ENCODE measurements around the gene PSMB7. TPM values are rescaled to one million over a fixed set of nuclear protein-coding genes. Genes with fewer than 3 reads are reported as not detected.

The PSMB7 gene
- total RNA-seq, 2 experiments from 2014 or later: 191 to 199 TPM

GRCh38 chr9:124345751-124346281, 69.4 kb downstream of the PSMB7 start:
- no peak for DNase-seq
- Mint-ChIP-seq H3K4me3 (no peak overlapping the region), H3K27me3 (no peaks in the 10 kb centered on the region), H3K27ac (no peak overlapping the region), H3K36me3 (peaks cover 5% of the 10 kb centered on the region), H3K4me1 (no peaks in the 10 kb centered on the region), H3K9me3 (no peaks in the 10 kb centered on the region)

DNA sequence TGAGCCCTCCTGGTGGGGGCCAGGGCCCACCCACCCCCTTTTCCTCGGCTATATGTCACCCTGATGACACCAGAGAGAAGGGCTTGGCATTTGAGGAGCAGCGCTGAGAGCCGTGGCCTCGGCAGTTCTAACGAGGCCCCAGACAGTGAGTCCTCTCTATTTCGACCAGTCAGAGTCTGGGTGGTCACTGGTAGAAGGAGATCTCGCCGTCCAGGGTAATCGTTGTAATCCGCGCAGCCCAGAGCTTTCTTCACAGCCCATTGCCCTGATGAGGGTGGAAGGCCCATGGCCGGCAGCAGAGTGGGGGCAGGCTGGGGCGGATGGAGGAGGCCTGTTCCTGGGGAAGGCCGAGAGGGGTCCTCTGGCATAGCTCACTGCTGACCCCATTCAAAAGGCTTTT, 70.2 kb downstream of the PSMB7 start:
- DNase-seq: no peak
- H3K36me3 Mint-ChIP-seq: peaks cover 5% of the 10 kb centered on the region
- no peak overlapping the region for H3K27ac Mint-ChIP-seq
- no peak overlapping the region for H3K4me3 Mint-ChIP-seq
- H3K27me3 Mint-ChIP-seq: no peaks in the 10 kb centered on the region
- H3K4me1 Mint-ChIP-seq: no peaks in the 10 kb centered on the region
- H3K9me3 Mint-ChIP-seq: no peaks in the 10 kb centered on the region

- H3K36me3 Mint-ChIP-seq: peaks cover 5% of the 10 kb centered on the region
- no peak overlapping the region for H3K4me3 Mint-ChIP-seq
- no peaks in the 10 kb centered on the region for H3K4me1 Mint-ChIP-seq
- H3K27ac Mint-ChIP-seq: no peak overlapping the region
- no peak for DNase-seq
- H3K9me3 Mint-ChIP-seq: no peaks in the 10 kb centered on the region
- no peaks in the 10 kb centered on the region for H3K27me3 Mint-ChIP-seq
These were observed 70.8 kb downstream of the PSMB7 start for GRCh38 chr9:124344291-124345050.

- DNase-seq: no peak
- Mint-ChIP-seq H3K27ac (no peak overlapping the region), H3K4me3 (no peak overlapping the region), H3K4me1 (no peaks in the 10 kb centered on the region), H3K36me3 (peaks cover 5% of the 10 kb centered on the region), H3K27me3 (no peaks in the 10 kb centered on the region), H3K9me3 (no peaks in the 10 kb centered on the region)
These were observed 71.5 kb downstream of the PSMB7 start for GRCh38 chr9:124343533-124344290.

DNA sequence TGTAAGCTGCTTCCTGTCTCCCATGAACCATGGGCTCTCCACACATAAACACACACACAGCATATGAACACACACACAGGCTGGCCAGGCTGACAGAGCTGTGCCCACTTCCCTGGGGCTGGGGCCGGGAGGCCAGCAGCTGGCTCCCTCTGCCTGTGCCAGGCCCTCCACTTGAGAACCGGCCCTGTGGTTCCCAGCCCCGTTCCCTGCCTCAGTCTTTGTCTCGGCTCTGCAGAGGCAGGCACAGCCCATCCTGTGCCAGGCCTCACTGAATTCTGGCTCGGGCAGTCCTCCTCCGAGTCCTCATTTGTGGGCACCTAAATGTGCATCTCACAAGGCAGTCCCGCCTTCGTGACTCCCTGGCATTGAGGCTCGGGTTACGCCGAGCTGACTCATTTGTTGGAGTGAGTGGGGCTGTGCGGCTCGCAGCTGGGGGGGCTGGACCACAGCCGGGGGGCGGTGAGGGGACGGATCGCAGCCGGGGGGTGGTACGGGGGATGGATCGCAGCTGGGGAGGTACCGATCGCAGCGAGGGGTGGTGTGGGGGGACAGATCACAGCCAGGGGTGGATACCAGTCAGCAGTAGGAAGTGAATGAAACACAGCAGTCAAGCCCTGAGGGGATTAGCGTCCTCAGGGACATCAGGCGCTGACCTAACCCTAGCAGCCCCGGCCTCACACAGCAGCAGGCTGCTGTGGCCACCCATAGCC, 72.3 kb downstream of the PSMB7 start:
- Mint-ChIP-seq H3K27me3 (no peaks in the 10 kb centered on the region), H3K36me3 (peaks cover 8% of the 10 kb centered on the region), H3K27ac (no peak overlapping the region), H3K4me3 (no peak overlapping the region), H3K9me3 (no peaks in the 10 kb centered on the region), H3K4me1 (no peaks in the 10 kb centered on the region)
- no peak for DNase-seq

GRCh38 chr9:124342402-124342775, 72.9 kb downstream of the PSMB7 start:
- Mint-ChIP-seq H3K27me3 (no peaks in the 10 kb centered on the region), H3K4me3 (no peak overlapping the region), H3K4me1 (no peaks in the 10 kb centered on the region), H3K9me3 (no peaks in the 10 kb centered on the region), H3K27ac (no peak overlapping the region), H3K36me3 (peaks cover 13% of the 10 kb centered on the region)
- DNase-seq: no peak

- Mint-ChIP-seq H3K27me3 (no peaks in the 10 kb centered on the region), H3K27ac (no peak overlapping the region), H3K9me3 (no peaks in the 10 kb centered on the region), H3K4me1 (no peaks in the 10 kb centered on the region), H3K36me3 (peaks cover 15% of the 10 kb centered on the region), H3K4me3 (no peak overlapping the region)
- no peak for DNase-seq
These were observed 73.6 kb downstream of the PSMB7 start for GRCh38 chr9:124341455-124342170.

GRCh38 chr9:124340219-124341069, 74.8 kb downstream of the PSMB7 start:
- Mint-ChIP-seq H3K4me3 (no peak overlapping the region), H3K9me3 (no peaks in the 10 kb centered on the region), H3K36me3 (peaks cover 15% of the 10 kb centered on the region), H3K27ac (no peak overlapping the region), H3K4me1 (no peaks in the 10 kb centered on the region), H3K27me3 (no peaks in the 10 kb centered on the region)
- DNase-seq: no peak

GRCh38 chr9:124339603-124340146, 75.6 kb downstream of the PSMB7 start:
- H3K9me3 Mint-ChIP-seq: no peaks in the 10 kb centered on the region
- no peak overlapping the region for H3K4me3 Mint-ChIP-seq
- H3K27me3 Mint-ChIP-seq: no peaks in the 10 kb centered on the region
- DNase-seq: no peak
- H3K36me3 Mint-ChIP-seq: peaks cover 15% of the 10 kb centered on the region
- H3K4me1 Mint-ChIP-seq: no peaks in the 10 kb centered on the region
- no peak overlapping the region for H3K27ac Mint-ChIP-seq

- no peaks in the 10 kb centered on the region for H3K9me3 Mint-ChIP-seq
- no peak for DNase-seq
- no peak overlapping the region for H3K27ac Mint-ChIP-seq
- peaks cover 13% of the 10 kb centered on the region for H3K36me3 Mint-ChIP-seq
- no peaks in the 10 kb centered on the region for H3K27me3 Mint-ChIP-seq
- no peaks in the 10 kb centered on the region for H3K4me1 Mint-ChIP-seq
- no peak overlapping the region for H3K4me3 Mint-ChIP-seq
These were observed 77.7 kb downstream of the PSMB7 start for GRCh38 chr9:124337562-124337961.

GRCh38 chr9:124335320-124335707, 79.9 kb downstream of the PSMB7 start:
- Mint-ChIP-seq H3K36me3 (peaks cover 13% of the 10 kb centered on the region), H3K4me1 (no peaks in the 10 kb centered on the region)
- no peak for DNase-seq

DNA sequence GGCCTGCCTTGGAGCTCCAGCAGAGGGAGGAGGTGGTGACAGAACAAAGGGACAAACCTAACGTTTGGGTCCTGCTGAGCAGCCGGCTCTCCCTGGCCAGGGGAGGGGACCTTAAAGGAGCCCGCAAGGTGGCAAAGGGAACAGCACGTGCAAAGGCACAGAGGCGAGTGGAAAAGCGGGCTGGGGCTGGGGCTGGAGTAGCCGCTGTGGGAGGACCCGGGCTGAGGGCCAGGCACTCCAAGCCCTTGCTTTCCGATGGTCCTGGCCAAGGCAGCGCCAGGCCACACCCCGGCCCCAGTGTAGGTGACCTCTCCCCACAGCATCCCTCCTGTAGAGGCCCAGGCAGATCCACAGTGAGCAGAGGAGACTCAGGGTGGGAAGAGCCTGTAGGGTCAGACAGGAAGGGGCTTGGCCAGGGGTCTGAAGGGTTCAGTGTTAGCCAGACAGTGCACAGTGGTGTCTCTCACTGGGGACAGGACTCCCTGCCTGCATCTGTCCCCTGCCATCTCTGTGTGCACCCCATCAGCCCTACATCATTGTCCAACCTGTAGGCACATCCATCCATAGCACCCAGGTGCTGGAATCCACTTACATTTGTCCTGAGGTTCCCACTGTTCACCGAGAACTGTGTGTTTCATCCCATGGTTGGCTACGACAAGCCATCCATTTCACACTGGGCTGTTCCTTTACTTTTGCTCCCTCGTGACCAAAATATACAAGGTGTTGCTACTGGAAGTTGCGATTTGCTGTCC, 80.5 kb downstream of the PSMB7 start:
- H3K9me3 Mint-ChIP-seq: no peaks in the 10 kb centered on the region
- no peaks in the 10 kb centered on the region for H3K27me3 Mint-ChIP-seq
- no peak overlapping the region for H3K27ac Mint-ChIP-seq
- H3K4me1 Mint-ChIP-seq: no peaks in the 10 kb centered on the region
- peaks cover 13% of the 10 kb centered on the region for H3K36me3 Mint-ChIP-seq
- no peak overlapping the region for H3K4me3 Mint-ChIP-seq
- no peak for DNase-seq

More at GRCh38 chr9:124335320-124335707, 79.9 kb downstream of the PSMB7 start:
- Mint-ChIP-seq H3K27me3 (no peaks in the 10 kb centered on the region), H3K27ac (no peak overlapping the region), H3K9me3 (no peaks in the 10 kb centered on the region), H3K4me3 (no peak overlapping the region)

GRCh38 chr9:124333203-124333579, 82.1 kb downstream of the PSMB7 start:
- Mint-ChIP-seq H3K4me3 (no peak overlapping the region), H3K4me1 (no peaks in the 10 kb centered on the region), H3K27ac (no peak overlapping the region)

More at GRCh38 chr9:124333203-124333579, 82.1 kb downstream of the PSMB7 start:
- Mint-ChIP-seq H3K36me3 (peaks cover 8% of the 10 kb centered on the region), H3K27me3 (no peaks in the 10 kb centered on the region), H3K9me3 (no peaks in the 10 kb centered on the region)
- DNase-seq: no peak
